ENCODE data around the gene ALOXE3. TPM values are rescaled to one million over a fixed set of nuclear protein-coding genes. Genes with fewer than 3 reads are reported as not detected.

ALOXE3 gene
- total and polyA plus RNA-seq, 2 of the 8 experiments (the other 6 are each of a cell fraction or from before 2014, with no cell fraction given), result 0.26 TPM; not detected in 1

DNA sequence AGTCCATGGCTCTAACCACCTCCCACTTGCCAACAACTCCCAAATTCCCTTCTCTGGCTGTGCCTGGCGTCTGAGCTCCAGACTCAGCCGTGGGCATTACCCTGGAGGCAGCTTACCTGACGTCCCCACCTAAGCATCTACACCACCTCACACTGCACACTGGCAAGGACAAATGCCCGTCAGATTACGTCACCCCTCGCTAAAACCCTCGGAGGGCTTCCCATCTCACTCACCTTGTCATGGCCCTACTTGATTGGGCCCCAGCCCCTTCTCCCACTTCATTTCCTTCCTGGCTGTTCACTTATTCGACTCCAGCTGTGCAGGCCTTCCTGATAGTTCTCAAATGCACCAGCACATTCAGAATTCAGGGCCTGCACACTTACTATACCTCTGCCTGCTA is 13.4 kb downstream of the ALOXE3 start:
- H3K27ac ChIP-seq (ENCODE audit: low read depth, low read length), result no peak overlapping the region
- H3K79me1 ChIP-seq (ENCODE audit: low read depth, low read length), result no peaks in the 10 kb centered on the region
- H3K23me2 ChIP-seq (ENCODE audit: low read depth, low read length), result peaks cover 3% of the 10 kb centered on the region; the same call in 1 of the 2 replicates
- no peak overlapping the region for H2BK120ac ChIP-seq (replicated peaks; ENCODE audit: low read depth, low read length)
- TF ChIP-seq ASH2L (IDR thresholded peaks at IDR 0.05; ENCODE audit: low read length) (no peak), RFX5 (IDR thresholded peaks at IDR 0.05; ENCODE audit: borderline replicate concordance, low read depth, low read length) (no peak), ATF3 (IDR thresholded peaks at IDR 0.05; ENCODE audit: insufficient read depth, low read depth, low read length) (no peak), BRCA1 (IDR thresholded peaks at IDR 0.05; ENCODE audit: low read depth, low read length) (no peak), POU5F1 (IDR thresholded peaks at IDR 0.05; ENCODE audit: low read depth, low read length) (no peak), CHD1 (IDR thresholded peaks at IDR 0.05; ENCODE audit: low read depth, low read length) (no peak), CREB1 (IDR thresholded peaks at IDR 0.05) (no peak), EP300 (IDR thresholded peaks at IDR 0.05; ENCODE audit: borderline replicate concordance in 1 of 2, low read depth in 2 of 2, low read length in 2 of 2) (no peak), KDM4A (IDR thresholded peaks at IDR 0.05; ENCODE audit: low read depth, low read length, severe bottlenecking) (no peak), SP1 (IDR thresholded peaks at IDR 0.05; ENCODE audit: low read depth, low read length) (no peak)
- TF ChIP-seq, protein P1, sequence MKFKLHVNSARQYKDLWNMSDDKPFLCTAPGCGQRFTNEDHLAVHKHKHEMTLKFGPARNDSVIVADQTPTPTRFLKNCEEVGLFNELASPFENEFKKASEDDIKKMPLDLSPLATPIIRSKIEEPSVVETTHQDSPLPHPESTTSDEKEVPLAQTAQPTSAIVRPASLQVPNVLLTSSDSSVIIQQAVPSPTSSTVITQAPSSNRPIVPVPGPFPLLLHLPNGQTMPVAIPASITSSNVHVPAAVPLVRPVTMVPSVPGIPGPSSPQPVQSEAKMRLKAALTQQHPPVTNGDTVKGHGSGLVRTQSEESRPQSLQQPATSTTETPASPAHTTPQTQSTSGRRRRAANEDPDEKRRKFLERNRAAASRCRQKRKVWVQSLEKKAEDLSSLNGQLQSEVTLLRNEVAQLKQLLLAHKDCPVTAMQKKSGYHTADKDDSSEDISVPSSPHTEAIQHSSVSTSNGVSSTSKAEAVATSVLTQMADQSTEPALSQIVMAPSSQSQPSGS (IDR thresholded peaks at IDR 0.05; ENCODE audit: low read length), result no peak
- no peak overlapping the region for H2AFZ ChIP-seq (ENCODE audit: low read length)
- no peak for FAIRE-seq
- H3K36me3 ChIP-seq (ENCODE audit: control insufficient read depth in 2 of 4, insufficient read depth in 4 of 4, low read length in 3 of 4), result no peaks in the 10 kb centered on the region
- H3K4ac ChIP-seq (replicated peaks; ENCODE audit: insufficient read length, low read depth, low read length), result no peak overlapping the region
- H2AK5ac ChIP-seq (ENCODE audit: low read depth, low read length), result no peak overlapping the region
- no peak overlapping the region for H3K4me3 ChIP-seq (ENCODE audit: extremely low read depth in 1 of 4, insufficient read depth in 2 of 4, low read depth in 3 of 4, low read length in 4 of 4)
- H3K9me3 ChIP-seq (ENCODE audit: insufficient read depth in 2 of 2, low read depth in 1 of 2, low read length in 1 of 2), result no peaks in the 10 kb centered on the region
- H3K9ac ChIP-seq (replicated peaks in 1 of 4; ENCODE audit: extremely low read depth in 1 of 4, low read depth in 3 of 4, low read length in 3 of 4), result no peak overlapping the region
- H3K23ac ChIP-seq (ENCODE audit: insufficient read length), result no peak overlapping the region
- no peak overlapping the region for H4K91ac ChIP-seq (replicated peaks; ENCODE audit: insufficient read length, low read length)
- H3K4me2 ChIP-seq (ENCODE audit: insufficient read depth in 1 of 2, low read depth in 2 of 2, low read length in 2 of 2), result no peak overlapping the region
- peaks cover 0 to 7% (median under 1%) of the 10 kb centered on the region in 4 experiments; a peak in 4 of 7 replicates for H3K4me1 ChIP-seq (replicated peaks in 1 of 4; ENCODE audit: control insufficient read depth in 3 of 4, insufficient read depth in 4 of 4, low read length in 3 of 4)
- no peak overlapping the region for H4K5ac ChIP-seq (ENCODE audit: insufficient read length, low read depth, low read length)
- H3K56ac ChIP-seq (replicated peaks; ENCODE audit: insufficient read length, low read depth, low read length), result no peak overlapping the region
- H4K20me1 ChIP-seq (replicated peaks in 1 of 2; ENCODE audit: control insufficient read depth in 1 of 2, insufficient read depth in 2 of 2, low read length in 2 of 2), result no peaks in the 10 kb centered on the region
- no peak overlapping the region for H3K18ac ChIP-seq (ENCODE audit: extremely low read depth, low read length)
- H2BK12ac ChIP-seq (ENCODE audit: low read depth, low read length), result no peak overlapping the region
- CTCF ChIA-PET (ENCODE audit: partially characterized antibody), result interaction anchor here (0.5 to 23.3 kb wide), 8 partner anchors 9 to 83 kb away, joined by 3 to 501 read pairs (median 22); partner anchors contain the start of genes ALOX12B and ALOXE3
- no peaks in the 10 kb centered on the region for H3K79me2 ChIP-seq (ENCODE audit: control insufficient read depth in 1 of 2, insufficient read depth in 2 of 2, low read length in 2 of 2)
- POLR2A ChIA-PET (ENCODE audit: partially characterized antibody), result interaction anchor here (1.2 kb wide), 1 partner anchor 13 kb away, joined by 4 read pairs; no protein-coding TSS in a partner anchor
- no peak overlapping the region for H2BK15ac ChIP-seq (ENCODE audit: low read length)
- H2BK20ac ChIP-seq (ENCODE audit: low read length), result no peak overlapping the region
- H2BK5ac ChIP-seq (ENCODE audit: low read depth, low read length), result no peak overlapping the region
- H4K8ac ChIP-seq (ENCODE audit: extremely low read depth, insufficient read depth, low read length), result no peak overlapping the region
- WGBS, 2 experiments (ENCODE audit: extremely low coverage in 1 of 2, insufficient coverage in 1 of 2, insufficient read length in 1 of 2, insufficient replicate concordance in 2 of 2, low coverage in 1 of 2, low lambda C conversion rate in 2 of 2, missing lambda C conversion rate in 1 of 2), result 77% methylated on average over 8 of the region's 8 CpGs; no CpG with 5 or more reads in 1 of the 2 experiments
- no peak for DNase-seq (ENCODE audit: low read depth in 1 of 2, low spot score in 2 of 2)
- peaks cover 0 to 18% (median 15%) of the 10 kb centered on the region in 4 experiments; a peak in 6 of 7 replicates for H3K27me3 ChIP-seq (replicated peaks in 1 of 4; ENCODE audit: control insufficient read depth in 3 of 4, extremely low read depth in 1 of 4, insufficient read depth in 3 of 4, low read length in 3 of 4)
- H3K14ac ChIP-seq (ENCODE audit: insufficient read length), result no peak overlapping the region

Measured in H1 (cell line).